ENCODE measurements around the gene ARMC6. TPM values are rescaled to one million over a fixed set of nuclear protein-coding genes. Genes with fewer than 3 reads are reported as not detected.

The ARMC6 gene
- total RNA-seq, 2 donors from 2014 or later, result 21.0 to 38.6 TPM

DNA sequence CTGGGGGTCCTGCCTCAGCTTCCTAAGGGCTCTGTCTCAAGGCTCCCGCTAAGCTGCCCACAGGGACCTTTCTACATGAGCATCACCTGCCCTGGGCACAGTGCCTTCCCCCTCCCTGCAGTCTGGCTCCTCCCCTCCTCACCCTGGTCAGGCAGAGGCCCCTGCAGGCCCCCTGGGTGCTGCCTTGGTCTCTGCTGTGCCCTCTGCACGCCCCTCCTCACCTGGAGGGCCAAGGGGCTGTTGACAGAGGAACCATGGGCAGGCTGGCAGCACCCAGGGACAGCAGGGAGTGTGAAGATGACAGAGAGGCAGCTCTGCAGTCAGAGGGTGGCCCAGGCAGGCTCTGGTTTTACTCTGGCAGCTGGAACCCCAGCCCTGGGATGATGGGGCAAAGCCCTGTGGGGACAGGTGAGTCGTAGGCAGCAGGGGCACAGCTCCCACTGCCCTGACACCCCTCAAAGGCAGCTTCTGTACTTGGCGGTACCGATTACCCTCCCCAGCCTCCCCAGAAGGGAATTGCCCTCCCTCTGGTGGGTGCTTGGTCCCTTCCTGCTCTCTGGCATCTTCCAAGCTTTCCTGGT, 43.2 kb upstream of the ARMC6 start:
- Histone ChIP-seq H3K9me3 (no peaks in the 10 kb centered on the region), H3K4me1 (ENCODE audit: control insufficient read depth in 1 of 2, low read depth in 2 of 2) (no peaks in the 10 kb centered on the region), H3K27me3 (replicated peaks; ENCODE audit: insufficient read depth) (no peaks in the 10 kb centered on the region), H3K36me3 (peaks cover 30% of the 10 kb centered on the region), H3K4me3 (no peak overlapping the region), H3K27ac (no peak overlapping the region)
- no peak for DNase-seq (ENCODE audit: low spot score)
- TF ChIP-seq, protein P1, sequence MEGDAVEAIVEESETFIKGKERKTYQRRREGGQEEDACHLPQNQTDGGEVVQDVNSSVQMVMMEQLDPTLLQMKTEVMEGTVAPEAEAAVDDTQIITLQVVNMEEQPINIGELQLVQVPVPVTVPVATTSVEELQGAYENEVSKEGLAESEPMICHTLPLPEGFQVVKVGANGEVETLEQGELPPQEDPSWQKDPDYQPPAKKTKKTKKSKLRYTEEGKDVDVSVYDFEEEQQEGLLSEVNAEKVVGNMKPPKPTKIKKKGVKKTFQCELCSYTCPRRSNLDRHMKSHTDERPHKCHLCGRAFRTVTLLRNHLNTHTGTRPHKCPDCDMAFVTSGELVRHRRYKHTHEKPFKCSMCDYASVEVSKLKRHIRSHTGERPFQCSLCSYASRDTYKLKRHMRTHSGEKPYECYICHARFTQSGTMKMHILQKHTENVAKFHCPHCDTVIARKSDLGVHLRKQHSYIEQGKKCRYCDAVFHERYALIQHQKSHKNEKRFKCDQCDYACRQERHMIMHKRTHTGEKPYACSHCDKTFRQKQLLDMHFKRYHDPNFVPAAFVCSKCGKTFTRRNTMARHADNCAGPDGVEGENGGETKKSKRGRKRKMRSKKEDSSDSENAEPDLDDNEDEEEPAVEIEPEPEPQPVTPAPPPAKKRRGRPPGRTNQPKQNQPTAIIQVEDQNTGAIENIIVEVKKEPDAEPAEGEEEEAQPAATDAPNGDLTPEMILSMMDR (IDR thresholded peaks at IDR 0.05), result no peak
- ATAC-seq (ENCODE audit: insufficient number of reproducible peaks, low FRiP score, low read depth), result no peak

DNA sequence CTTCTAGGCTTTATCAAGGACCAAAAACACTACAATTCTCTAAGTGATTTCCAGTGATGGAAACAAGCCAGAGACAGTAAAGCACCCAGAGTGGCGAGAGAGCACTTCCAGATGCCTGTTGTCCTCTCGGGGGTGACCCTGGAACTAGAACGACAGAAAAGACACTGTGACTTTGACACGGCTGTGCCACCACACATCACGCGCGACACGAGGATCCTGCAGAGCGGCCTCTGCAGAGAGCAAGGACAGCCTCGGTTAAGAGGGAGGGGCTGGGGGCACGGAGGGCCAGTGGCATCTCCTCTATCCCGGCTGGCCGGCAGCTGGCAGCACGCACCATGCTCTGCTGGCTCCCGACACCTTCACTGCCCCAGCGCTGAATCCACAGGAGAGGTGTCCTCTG, 42.4 kb upstream of the ARMC6 start:
- no peaks in the 10 kb centered on the region for H3K9me3 ChIP-seq
- no peaks in the 10 kb centered on the region for H3K4me1 ChIP-seq (ENCODE audit: control insufficient read depth in 1 of 2, low read depth in 2 of 2)
- H3K4me3 ChIP-seq, result no peak overlapping the region
- TF ChIP-seq, protein P1 (IDR thresholded peaks at IDR 0.05), result no peak
- H3K27me3 ChIP-seq (replicated peaks; ENCODE audit: insufficient read depth), result no peaks in the 10 kb centered on the region
- peaks cover 30% of the 10 kb centered on the region for H3K36me3 ChIP-seq
- DNase-seq (ENCODE audit: low spot score) (no peak), ATAC-seq (ENCODE audit: insufficient number of reproducible peaks, low FRiP score, low read depth) (no peak)
- H3K27ac ChIP-seq, result no peak overlapping the region

DNA sequence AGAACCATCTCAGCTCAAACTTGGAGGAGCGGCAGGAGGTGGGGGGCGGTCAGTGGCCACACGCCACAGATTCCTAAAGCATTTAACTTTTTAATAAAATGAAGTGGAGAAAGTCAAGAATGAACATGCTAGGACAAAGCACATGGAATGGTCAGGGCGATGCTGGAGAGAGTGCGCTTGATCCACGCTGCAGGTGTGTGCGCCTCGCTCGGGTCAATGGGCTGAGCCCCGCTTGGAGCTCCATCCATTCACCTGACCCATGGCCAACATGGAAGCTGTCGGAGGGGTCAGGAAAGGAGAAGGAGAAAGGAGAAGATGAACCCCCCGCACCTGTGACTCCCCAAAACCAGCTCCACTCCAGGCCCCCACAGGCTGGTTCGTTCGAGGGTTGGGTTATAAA, 41.9 kb upstream of the ARMC6 start:
- TF ChIP-seq, protein P1 (IDR thresholded peaks at IDR 0.05), result no peak
- H3K9me3 ChIP-seq, result no peaks in the 10 kb centered on the region
- no peak overlapping the region for H3K27ac ChIP-seq
- H3K4me3 ChIP-seq, result no peak overlapping the region
- DNase-seq (ENCODE audit: low spot score) (no peak), ATAC-seq (ENCODE audit: insufficient number of reproducible peaks, low FRiP score, low read depth) (no peak)
- H3K4me1 ChIP-seq (ENCODE audit: control insufficient read depth in 1 of 2, low read depth in 2 of 2), result no peaks in the 10 kb centered on the region
- H3K27me3 ChIP-seq (replicated peaks; ENCODE audit: insufficient read depth), result no peaks in the 10 kb centered on the region
- peaks cover 30% of the 10 kb centered on the region for H3K36me3 ChIP-seq

DNA sequence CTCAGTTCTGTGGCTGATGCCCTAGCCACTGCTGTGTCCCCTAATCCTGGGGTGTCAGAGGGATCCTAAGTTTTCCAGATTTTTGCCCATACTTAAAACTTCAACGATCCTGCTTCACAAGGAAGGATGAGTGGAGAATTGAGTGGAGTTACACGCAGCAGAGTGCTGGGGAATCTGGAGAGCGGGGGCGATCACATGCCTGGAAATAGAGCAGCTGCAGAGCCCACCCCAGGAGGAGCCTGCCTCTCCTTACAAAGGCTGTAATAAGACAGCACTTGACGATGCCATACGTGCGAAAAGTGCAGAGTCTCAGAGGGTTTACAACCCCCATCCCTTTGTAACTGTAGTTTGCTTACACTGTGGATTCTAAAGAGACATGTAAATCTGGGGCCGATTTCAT, 40.7 kb upstream of the ARMC6 start:
- H3K36me3 ChIP-seq, result peaks cover 34% of the 10 kb centered on the region
- ATAC-seq (ENCODE audit: insufficient number of reproducible peaks, low FRiP score, low read depth), result no peak

DNA sequence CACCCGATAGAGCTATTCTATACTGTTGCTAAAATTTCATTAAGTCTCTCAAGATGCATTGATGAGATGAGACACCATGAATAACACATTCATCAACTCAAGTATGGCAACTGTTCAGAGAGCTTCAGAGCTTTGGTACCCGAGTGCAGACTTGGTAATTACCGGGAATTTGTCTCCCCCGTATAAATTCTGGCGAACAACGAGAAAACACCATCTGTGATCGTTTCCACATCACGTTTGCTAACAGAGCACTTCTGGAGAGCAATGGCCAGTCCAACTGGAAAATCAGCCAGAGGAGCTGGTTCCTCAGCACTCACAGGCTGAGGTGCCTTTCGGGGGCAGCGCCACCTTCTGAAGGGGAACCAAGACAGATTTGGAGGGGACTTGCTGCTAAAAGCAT, 40.3 kb upstream of the ARMC6 start:
- Histone ChIP-seq H3K36me3 (peaks cover 34% of the 10 kb centered on the region), H3K27me3 (replicated peaks; ENCODE audit: insufficient read depth) (no peaks in the 10 kb centered on the region), H3K4me1 (ENCODE audit: control insufficient read depth in 1 of 2, low read depth in 2 of 2) (no peaks in the 10 kb centered on the region), H3K4me3 (no peak overlapping the region), H3K9me3 (no peaks in the 10 kb centered on the region), H3K27ac (no peak overlapping the region)
- ATAC-seq (ENCODE audit: insufficient number of reproducible peaks, low FRiP score, low read depth), result no peak
- TF ChIP-seq, protein P1 (IDR thresholded peaks at IDR 0.05), result no peak
- DNase-seq (ENCODE audit: low spot score), result no peak

More for the DNA sequence above, 40.7 kb upstream of the ARMC6 start:
- no peaks in the 10 kb centered on the region for H3K27me3 ChIP-seq (replicated peaks; ENCODE audit: insufficient read depth)
- H3K9me3 ChIP-seq, result no peaks in the 10 kb centered on the region
- DNase-seq (ENCODE audit: low spot score), result no peak
- no peaks in the 10 kb centered on the region for H3K4me1 ChIP-seq (ENCODE audit: control insufficient read depth in 1 of 2, low read depth in 2 of 2)
- TF ChIP-seq, protein P1 (IDR thresholded peaks at IDR 0.05), result no peak
- H3K4me3 ChIP-seq, result no peak overlapping the region
- no peak overlapping the region for H3K27ac ChIP-seq
